Measurements from ENCODE around the gene SIDT1. TPM values are rescaled to one million over a fixed set of nuclear protein-coding genes. Genes with fewer than 3 reads are reported as not detected.

SIDT1 gene
- polyA plus RNA-seq, 4 donors = 0.45 to 10.5 (median 1.8) TPM

DNA sequence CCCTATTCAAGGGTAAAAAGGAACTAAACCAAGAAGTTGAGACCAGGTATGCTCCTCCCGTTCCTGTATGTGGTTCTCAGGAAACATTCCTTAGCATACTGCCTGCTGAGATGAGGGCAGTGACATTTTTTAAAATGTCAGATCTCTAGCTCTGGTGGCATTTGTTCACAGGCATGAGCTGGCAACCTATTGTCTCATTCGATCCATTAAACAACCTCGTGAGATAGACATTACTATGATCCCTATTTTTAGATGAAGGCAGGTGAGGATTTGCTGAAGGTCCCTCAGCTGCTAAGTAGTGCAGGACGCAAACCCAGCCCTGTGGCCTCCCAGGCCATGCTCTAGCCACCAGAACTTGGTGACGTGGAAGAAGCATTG lies 74.9 kb downstream of the SIDT1 start:
- DNase-seq = no peak
- Histone ChIP-seq H3K4me1 (ENCODE audit: control insufficient read depth in 3 of 3, insufficient read depth in 2 of 3, low read depth in 1 of 3, low read length in 2 of 3) (no peaks in the 10 kb centered on the region), H3K9me3 (ENCODE audit: control insufficient read depth in 2 of 2, insufficient read depth in 1 of 2, low read depth in 1 of 2, low read length in 1 of 2) (no peaks in the 10 kb centered on the region), H3K27ac (ENCODE audit: low read depth in 1 of 3, low read length in 2 of 3) (no peak overlapping the region), H3K36me3 (ENCODE audit: control insufficient read depth in 3 of 3, insufficient read depth in 2 of 3, low read depth in 1 of 3, low read length in 3 of 3) (peaks cover 0 to 1% (median 0%) of the 10 kb centered on the region in 3 donors), H3K4me3 (ENCODE audit: low read depth in 1 of 3, low read length in 3 of 3) (no peak overlapping the region), H3K27me3 (ENCODE audit: control insufficient read depth in 3 of 3, insufficient read depth in 3 of 3, low read length in 3 of 3) (no peaks in the 10 kb centered on the region)
- no peak for FAIRE-seq
- 74 to 86% (median 82%) methylated on average over 5 of the region's 5 CpGs for WGBS, 3 donors

DNA sequence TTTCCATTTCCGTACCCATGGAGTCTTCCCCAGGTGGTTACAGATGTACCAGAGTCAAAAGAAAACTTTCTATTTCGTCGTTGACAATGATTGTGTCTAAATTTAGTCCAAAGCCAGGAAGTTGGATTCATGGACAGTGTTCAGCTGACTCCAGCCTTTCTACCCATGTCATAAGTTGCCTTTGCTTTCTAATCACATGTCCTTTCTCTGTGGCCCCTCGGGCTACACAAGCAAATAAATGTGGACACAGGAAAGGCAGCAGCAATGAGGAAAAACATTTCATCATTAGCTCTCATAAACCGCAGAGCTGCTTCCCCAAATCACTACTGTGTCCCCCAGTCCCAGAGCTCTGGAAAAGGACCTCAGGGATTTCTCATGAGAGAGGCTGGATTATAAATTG lies 82.0 kb downstream of the SIDT1 start:
- 65 to 84% (median 74%) methylated on average over 5 of the region's 5 CpGs for WGBS, 3 donors
- H3K27me3 ChIP-seq (ENCODE audit: control insufficient read depth in 3 of 3, insufficient read depth in 3 of 3, low read length in 3 of 3) = no peaks in the 10 kb centered on the region
- H3K36me3 ChIP-seq (ENCODE audit: control insufficient read depth in 3 of 3, insufficient read depth in 2 of 3, low read depth in 1 of 3, low read length in 3 of 3) = peaks cover 0 to 1% (median 0%) of the 10 kb centered on the region in 3 donors
- FAIRE-seq = no peak
- no peaks in the 10 kb centered on the region for H3K9me3 ChIP-seq (ENCODE audit: control insufficient read depth in 2 of 2, insufficient read depth in 1 of 2, low read depth in 1 of 2, low read length in 1 of 2)
- H3K27ac ChIP-seq (ENCODE audit: low read depth in 1 of 3, low read length in 2 of 3) = no peak overlapping the region
- no peak for DNase-seq
- no peaks in the 10 kb centered on the region for H3K4me1 ChIP-seq (ENCODE audit: control insufficient read depth in 3 of 3, insufficient read depth in 2 of 3, low read depth in 1 of 3, low read length in 2 of 3)
- H3K4me3 ChIP-seq (ENCODE audit: low read depth in 1 of 3, low read length in 3 of 3) = no peak overlapping the region

DNA sequence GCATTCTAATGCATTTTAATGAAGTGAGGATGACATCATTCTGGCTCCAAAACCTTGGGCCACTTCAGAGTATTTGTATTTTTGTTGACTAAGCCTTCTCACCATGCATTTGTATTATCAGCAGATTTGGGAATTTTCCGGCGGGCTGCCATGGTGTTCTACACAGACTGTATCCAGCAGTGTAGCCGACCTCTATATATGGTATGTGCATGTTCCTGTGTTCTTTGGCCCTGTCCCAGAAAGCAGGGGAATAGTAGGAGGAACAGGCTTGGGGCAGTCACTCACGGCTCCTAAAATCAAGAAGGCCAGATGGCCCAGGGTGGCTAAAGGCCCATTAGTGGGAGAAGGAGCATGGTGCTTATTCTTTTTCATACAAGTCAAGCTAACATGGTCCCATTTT lies 83.6 kb downstream of the SIDT1 start:
- Histone ChIP-seq H3K9me3 (ENCODE audit: control insufficient read depth in 2 of 2, insufficient read depth in 1 of 2, low read depth in 1 of 2, low read length in 1 of 2) (no peaks in the 10 kb centered on the region), H3K27ac (ENCODE audit: low read depth in 1 of 3, low read length in 2 of 3) (no peak overlapping the region), H3K36me3 (ENCODE audit: control insufficient read depth in 3 of 3, insufficient read depth in 2 of 3, low read depth in 1 of 3, low read length in 3 of 3) (no peaks in the 10 kb centered on the region), H3K4me1 (ENCODE audit: control insufficient read depth in 3 of 3, insufficient read depth in 2 of 3, low read depth in 1 of 3, low read length in 2 of 3) (no peaks in the 10 kb centered on the region), H3K27me3 (ENCODE audit: control insufficient read depth in 3 of 3, insufficient read depth in 3 of 3, low read length in 3 of 3) (no peaks in the 10 kb centered on the region), H3K4me3 (ENCODE audit: low read depth in 1 of 3, low read length in 3 of 3) (no peak overlapping the region)
- DNase-seq (no peak), FAIRE-seq (no peak)
- 76 to 94% (median 91%) methylated on average over 4 of the region's 4 CpGs for WGBS, 3 donors

DNA sequence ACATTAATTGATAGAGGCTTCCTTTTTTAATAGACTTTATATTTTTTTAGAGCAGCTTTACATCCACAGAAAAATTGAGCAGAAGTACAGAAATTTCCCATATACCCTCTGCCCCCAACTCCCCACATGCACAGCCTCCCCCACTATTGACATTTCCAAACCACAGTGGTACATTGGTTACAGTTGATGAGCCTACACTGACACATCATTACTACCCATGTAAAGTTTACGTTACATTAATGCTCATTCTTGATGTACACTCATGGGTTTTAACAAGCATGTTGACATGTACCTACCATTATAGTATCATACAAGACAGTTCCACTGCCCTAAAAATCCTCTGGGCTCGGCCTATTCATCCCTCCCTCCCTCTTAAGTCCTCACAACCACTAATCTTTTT lies 85.4 kb downstream of the SIDT1 start:
- no peaks in the 10 kb centered on the region for H3K36me3 ChIP-seq (ENCODE audit: control insufficient read depth in 3 of 3, insufficient read depth in 2 of 3, low read depth in 1 of 3, low read length in 3 of 3)
- FAIRE-seq = no peak
- no peak for DNase-seq
- no peaks in the 10 kb centered on the region for H3K4me1 ChIP-seq (ENCODE audit: control insufficient read depth in 3 of 3, insufficient read depth in 2 of 3, low read depth in 1 of 3, low read length in 2 of 3)
- 91 to 93% (median 92%) methylated on average over 2 of the region's 2 CpGs for WGBS, 3 donors
- H3K4me3 ChIP-seq (ENCODE audit: low read depth in 1 of 3, low read length in 3 of 3) = no peak overlapping the region
- no peaks in the 10 kb centered on the region for H3K9me3 ChIP-seq (ENCODE audit: control insufficient read depth in 2 of 2, insufficient read depth in 1 of 2, low read depth in 1 of 2, low read length in 1 of 2)
- H3K27ac ChIP-seq (ENCODE audit: low read depth in 1 of 3, low read length in 2 of 3) = no peak overlapping the region
- no peaks in the 10 kb centered on the region for H3K27me3 ChIP-seq (ENCODE audit: control insufficient read depth in 3 of 3, insufficient read depth in 3 of 3, low read length in 3 of 3)

GRCh38 chr3:113620091-113620490 lies 87.7 kb downstream of the SIDT1 start:
- Histone ChIP-seq H3K4me1 (ENCODE audit: control insufficient read depth in 3 of 3, insufficient read depth in 2 of 3, low read depth in 1 of 3, low read length in 2 of 3) (no peaks in the 10 kb centered on the region), H3K9me3 (ENCODE audit: control insufficient read depth in 2 of 2, insufficient read depth in 1 of 2, low read depth in 1 of 2, low read length in 1 of 2) (no peaks in the 10 kb centered on the region), H3K36me3 (ENCODE audit: control insufficient read depth in 3 of 3, insufficient read depth in 2 of 3, low read depth in 1 of 3, low read length in 3 of 3) (no peaks in the 10 kb centered on the region), H3K27ac (ENCODE audit: low read depth in 1 of 3, low read length in 2 of 3) (no peak overlapping the region), H3K27me3 (ENCODE audit: control insufficient read depth in 3 of 3, insufficient read depth in 3 of 3, low read length in 3 of 3) (no peaks in the 10 kb centered on the region), H3K4me3 (ENCODE audit: low read depth in 1 of 3, low read length in 3 of 3) (no peak overlapping the region)
- FAIRE-seq (no peak), DNase-seq (no peak)

DNA sequence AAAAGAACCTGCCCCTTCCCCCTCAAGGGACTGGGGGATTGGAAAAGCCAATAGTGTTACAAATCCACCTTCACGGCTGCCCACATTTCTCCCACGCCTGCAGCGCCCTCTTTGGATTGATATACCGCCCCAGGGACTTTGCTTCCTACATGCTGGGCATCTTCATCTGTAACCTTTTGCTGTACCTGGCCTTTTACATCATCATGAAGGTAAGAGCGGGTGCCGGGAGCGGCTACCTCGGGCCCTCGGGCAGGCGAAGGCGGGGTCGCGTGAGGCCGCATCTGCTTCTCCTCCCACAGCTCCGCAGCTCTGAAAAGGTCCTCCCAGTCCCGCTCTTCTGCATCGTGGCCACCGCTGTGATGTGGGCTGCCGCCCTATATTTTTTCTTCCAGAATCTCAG lies 91.0 kb downstream of the SIDT1 start:
- FAIRE-seq (no peak), DNase-seq (no peak)
- Histone ChIP-seq H3K9me3 (ENCODE audit: control insufficient read depth in 2 of 2, insufficient read depth in 1 of 2, low read depth in 1 of 2, low read length in 1 of 2) (no peaks in the 10 kb centered on the region), H3K27me3 (ENCODE audit: control insufficient read depth in 3 of 3, insufficient read depth in 3 of 3, low read length in 3 of 3) (no peaks in the 10 kb centered on the region), H3K27ac (ENCODE audit: low read depth in 1 of 3, low read length in 2 of 3) (no peak overlapping the region), H3K4me1 (ENCODE audit: control insufficient read depth in 3 of 3, insufficient read depth in 2 of 3, low read depth in 1 of 3, low read length in 2 of 3) (no peaks in the 10 kb centered on the region), H3K4me3 (ENCODE audit: low read depth in 1 of 3, low read length in 3 of 3) (no peak overlapping the region), H3K36me3 (ENCODE audit: control insufficient read depth in 3 of 3, insufficient read depth in 2 of 3, low read depth in 1 of 3, low read length in 3 of 3) (peaks cover 0 to 5% (median 1%) of the 10 kb centered on the region in 3 donors)
- 68 to 91% (median 88%) methylated on average over 19 of the region's 19 CpGs for WGBS, 3 donors

GRCh38 chr3:113623811-113624210 lies 91.5 kb downstream of the SIDT1 start:
- no peak for FAIRE-seq
- WGBS, 3 donors = 90 to 96% (median 94%) methylated on average over 7 of the region's 7 CpGs
- Histone ChIP-seq H3K4me1 (ENCODE audit: control insufficient read depth in 3 of 3, insufficient read depth in 2 of 3, low read depth in 1 of 3, low read length in 2 of 3) (no peaks in the 10 kb centered on the region), H3K27me3 (ENCODE audit: control insufficient read depth in 3 of 3, insufficient read depth in 3 of 3, low read length in 3 of 3) (no peaks in the 10 kb centered on the region), H3K36me3 (ENCODE audit: control insufficient read depth in 3 of 3, insufficient read depth in 2 of 3, low read depth in 1 of 3, low read length in 3 of 3) (peaks cover 0 to 5% (median 1%) of the 10 kb centered on the region in 3 donors), H3K9me3 (ENCODE audit: control insufficient read depth in 2 of 2, insufficient read depth in 1 of 2, low read depth in 1 of 2, low read length in 1 of 2) (no peaks in the 10 kb centered on the region), H3K4me3 (ENCODE audit: low read depth in 1 of 3, low read length in 3 of 3) (no peak overlapping the region), H3K27ac (ENCODE audit: low read depth in 1 of 3, low read length in 2 of 3) (no peak overlapping the region)
- DNase-seq = no peak

DNA sequence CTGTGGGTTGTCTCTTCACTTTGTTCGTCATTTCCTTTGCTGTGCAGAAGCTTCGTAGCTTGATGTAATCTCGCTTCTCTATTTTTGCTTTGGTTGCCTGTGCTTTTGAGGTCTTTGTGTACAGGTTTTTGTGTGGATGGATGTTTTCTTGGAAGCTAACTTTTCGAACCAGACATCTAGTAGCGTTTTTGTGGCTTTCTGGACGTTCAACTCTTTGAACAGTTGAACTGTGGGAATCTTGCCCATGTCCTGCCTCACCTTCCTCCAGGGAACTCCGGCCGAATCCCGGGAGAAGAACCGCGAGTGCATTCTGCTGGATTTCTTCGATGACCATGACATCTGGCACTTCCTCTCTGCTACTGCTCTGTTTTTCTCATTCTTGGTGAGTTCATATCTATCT lies 93.5 kb downstream of the SIDT1 start:
- Histone ChIP-seq H3K9me3 (ENCODE audit: control insufficient read depth in 2 of 2, insufficient read depth in 1 of 2, low read depth in 1 of 2, low read length in 1 of 2) (no peaks in the 10 kb centered on the region), H3K4me1 (ENCODE audit: control insufficient read depth in 3 of 3, insufficient read depth in 2 of 3, low read depth in 1 of 3, low read length in 2 of 3) (peaks cover 0 to 2% (median 0%) of the 10 kb centered on the region in 3 donors), H3K4me3 (ENCODE audit: low read depth in 1 of 3, low read length in 3 of 3) (no peak overlapping the region), H3K27ac (ENCODE audit: low read depth in 1 of 3, low read length in 2 of 3) (no peak overlapping the region), H3K36me3 (ENCODE audit: control insufficient read depth in 3 of 3, insufficient read depth in 2 of 3, low read depth in 1 of 3, low read length in 3 of 3) (peaks cover 0 to 5% (median 1%) of the 10 kb centered on the region in 3 donors), H3K27me3 (ENCODE audit: control insufficient read depth in 3 of 3, insufficient read depth in 3 of 3, low read length in 3 of 3) (no peaks in the 10 kb centered on the region)
- DNase-seq (no peak), FAIRE-seq (no peak)
- 74 to 90% (median 79%) methylated on average over 12 of the region's 12 CpGs for WGBS, 3 donors

GRCh38 chr3:113626503-113627371 lies 94.4 kb downstream of the SIDT1 start:
- H3K4me3 ChIP-seq (ENCODE audit: low read depth in 1 of 3, low read length in 3 of 3) = no peak overlapping the region
- FAIRE-seq = no peak

More at GRCh38 chr3:113626503-113627371, 94.4 kb downstream of the SIDT1 start:
- WGBS, 3 donors = 29 to 35% (median 33%) methylated on average over 10 of the region's 10 CpGs
- Histone ChIP-seq H3K27ac (ENCODE audit: low read depth in 1 of 3, low read length in 2 of 3) (no peak overlapping the region), H3K4me1 (ENCODE audit: control insufficient read depth in 3 of 3, insufficient read depth in 2 of 3, low read depth in 1 of 3, low read length in 2 of 3) (peaks cover 0 to 2% (median 0%) of the 10 kb centered on the region in 3 donors), H3K27me3 (ENCODE audit: control insufficient read depth in 3 of 3, insufficient read depth in 3 of 3, low read length in 3 of 3) (no peaks in the 10 kb centered on the region), H3K36me3 (ENCODE audit: control insufficient read depth in 3 of 3, insufficient read depth in 2 of 3, low read depth in 1 of 3, low read length in 3 of 3) (peaks cover 0 to 5% (median 1%) of the 10 kb centered on the region in 3 donors), H3K9me3 (ENCODE audit: control insufficient read depth in 2 of 2, insufficient read depth in 1 of 2, low read depth in 1 of 2, low read length in 1 of 2) (no peaks in the 10 kb centered on the region)
- DNase-seq = peak; percentile 58 to 61

All from small intestine (tissue), 7 donors.